Fibroblast of skin of abdomen (primary cell): ENCODE results near the gene GNAZ.
"Not testable (repeated sequence)": the region's sequence is repeated elsewhere in the genome, so short reads cannot be mapped to it uniquely, and the experiment has no call there.

Experiments used
- DNase-seq: peaks from one replicate; pipeline ENCODE4 v3.0.0-alpha.2; 2013

The GNAZ gene

DNA sequence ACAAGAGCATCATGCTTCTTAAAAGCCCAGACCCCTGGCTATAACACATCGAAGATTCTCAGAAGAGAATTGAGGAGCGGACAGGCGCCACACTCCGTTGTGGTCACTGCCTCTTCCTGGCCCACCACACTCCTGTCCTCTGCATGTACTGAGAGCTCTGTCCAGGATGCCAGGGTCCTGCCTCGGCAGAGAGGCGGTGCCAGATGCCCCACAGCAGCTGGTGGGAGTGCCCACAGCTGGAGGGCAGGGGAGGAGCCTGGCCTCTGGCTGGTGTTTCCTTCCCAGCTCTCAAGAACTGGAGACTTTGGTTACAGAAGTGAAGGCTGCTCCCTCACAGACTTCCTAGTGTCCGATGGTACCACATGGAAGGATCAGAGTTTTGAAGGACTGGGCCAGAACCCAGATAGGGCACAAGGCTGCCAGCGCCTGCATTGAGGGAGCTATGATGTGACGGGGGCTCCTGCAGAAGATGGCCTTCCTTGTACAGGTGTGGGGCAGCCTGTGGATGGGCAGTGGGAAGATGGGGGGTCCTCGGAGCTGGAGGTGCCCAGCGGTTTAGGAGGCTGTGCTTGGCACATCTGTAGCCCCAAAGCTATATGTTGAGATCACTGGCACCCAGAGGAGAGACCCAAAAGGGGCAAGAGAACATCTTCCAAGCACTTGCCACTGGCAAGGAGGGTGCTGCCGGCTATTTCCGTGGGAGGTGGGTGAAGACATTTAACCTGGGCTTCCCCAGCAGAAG lies 52.1 kb downstream of the GNAZ start:
- no peak for DNase-seq

DNA sequence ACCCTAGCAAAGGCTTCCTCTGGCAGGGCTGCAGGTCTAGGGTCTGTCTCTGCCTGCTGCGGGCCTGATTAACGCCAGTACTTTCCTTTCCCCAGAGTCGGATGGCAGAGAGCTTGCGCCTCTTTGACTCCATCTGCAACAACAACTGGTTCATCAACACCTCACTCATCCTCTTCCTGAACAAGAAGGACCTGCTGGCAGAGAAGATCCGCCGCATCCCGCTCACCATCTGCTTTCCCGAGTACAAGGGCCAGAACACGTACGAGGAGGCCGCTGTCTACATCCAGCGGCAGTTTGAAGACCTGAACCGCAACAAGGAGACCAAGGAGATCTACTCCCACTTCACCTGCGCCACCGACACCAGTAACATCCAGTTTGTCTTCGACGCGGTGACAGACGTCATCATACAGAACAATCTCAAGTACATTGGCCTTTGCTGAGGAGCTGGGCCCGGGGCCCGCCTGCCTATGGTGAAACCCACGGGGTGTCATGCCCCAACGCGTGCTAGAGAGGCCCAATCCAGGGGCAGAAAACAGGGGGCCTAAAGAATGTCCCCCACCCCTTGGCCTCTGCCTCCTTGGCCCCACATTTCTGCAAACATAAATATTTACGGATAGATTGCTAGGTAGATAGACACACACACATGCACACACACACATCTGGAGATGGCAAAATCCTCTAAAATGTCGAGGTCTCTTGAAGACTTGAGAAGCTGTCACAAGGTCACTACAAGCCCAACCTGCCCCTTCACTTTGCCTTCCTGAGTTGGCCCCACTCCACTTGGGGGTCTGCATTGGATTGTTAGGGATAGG lies 52.9 kb downstream of the GNAZ start:
- no peak for DNase-seq

DNA sequence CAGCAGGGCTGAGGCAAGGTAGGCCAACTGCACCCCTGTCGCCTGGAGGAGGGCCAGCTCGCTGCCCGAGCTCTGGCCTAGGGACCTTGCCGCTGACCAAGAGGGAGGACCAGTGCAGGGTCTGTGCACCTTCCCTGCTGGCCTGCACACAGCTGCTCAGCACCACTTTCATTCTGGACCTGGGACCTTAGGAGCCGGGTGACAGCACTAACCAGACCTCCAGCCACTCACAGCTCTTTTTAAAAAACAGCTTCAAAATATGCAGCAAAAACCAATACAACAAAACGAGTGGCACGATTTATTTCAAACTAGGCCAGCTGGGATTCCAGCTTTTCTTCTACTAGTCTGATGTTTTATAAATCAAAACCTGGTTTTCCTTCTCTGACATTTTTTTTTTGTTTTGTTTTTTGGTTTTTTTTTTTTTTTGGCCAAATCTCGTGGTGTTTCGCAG lies 53.5 kb downstream of the GNAZ start:
- DNase-seq: no peak

DNA sequence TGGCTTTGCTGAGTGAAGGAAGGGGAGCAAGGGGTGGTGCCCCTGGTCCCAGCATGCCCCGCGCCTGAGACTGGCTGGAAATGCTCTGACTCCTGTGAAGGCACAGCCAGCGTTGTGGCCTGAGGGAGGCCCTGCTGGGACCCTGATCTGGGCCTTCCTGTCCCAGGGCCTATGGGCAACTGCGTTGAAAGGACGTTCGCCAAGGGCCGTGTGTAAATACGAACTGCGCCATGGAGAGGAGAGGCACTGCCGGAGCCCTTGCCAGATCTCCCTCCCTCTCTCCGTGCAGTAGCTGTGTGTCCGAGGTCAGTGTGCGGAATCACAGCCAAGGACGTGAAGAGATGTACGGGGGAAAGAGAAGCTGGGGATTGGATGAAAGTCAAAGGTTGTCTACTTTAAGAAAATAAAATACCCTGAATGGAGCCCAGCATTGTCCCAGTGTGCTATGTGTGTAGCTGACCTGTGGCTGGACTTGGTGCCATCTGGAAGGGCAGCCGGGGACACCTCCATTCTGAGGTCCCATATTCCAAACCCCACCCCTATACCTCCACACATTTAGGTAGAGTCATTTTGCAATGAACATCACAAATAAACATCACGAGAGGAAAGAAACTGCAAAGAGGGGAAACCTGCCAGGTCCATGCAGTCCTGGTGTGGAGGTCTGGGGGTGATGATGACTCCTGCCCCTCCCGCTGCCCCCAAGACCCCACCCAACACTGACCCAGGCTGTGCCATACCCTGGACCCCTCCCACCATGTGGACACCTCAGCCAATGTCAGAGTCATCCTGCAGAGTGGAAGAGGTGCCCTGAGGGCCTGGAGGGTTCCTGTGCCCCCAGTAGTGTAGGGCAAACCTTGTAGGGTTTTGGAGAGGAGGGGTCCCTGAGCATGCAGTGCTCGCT lies 54.5 kb downstream of the GNAZ start:
- DNase-seq: no peak

DNA sequence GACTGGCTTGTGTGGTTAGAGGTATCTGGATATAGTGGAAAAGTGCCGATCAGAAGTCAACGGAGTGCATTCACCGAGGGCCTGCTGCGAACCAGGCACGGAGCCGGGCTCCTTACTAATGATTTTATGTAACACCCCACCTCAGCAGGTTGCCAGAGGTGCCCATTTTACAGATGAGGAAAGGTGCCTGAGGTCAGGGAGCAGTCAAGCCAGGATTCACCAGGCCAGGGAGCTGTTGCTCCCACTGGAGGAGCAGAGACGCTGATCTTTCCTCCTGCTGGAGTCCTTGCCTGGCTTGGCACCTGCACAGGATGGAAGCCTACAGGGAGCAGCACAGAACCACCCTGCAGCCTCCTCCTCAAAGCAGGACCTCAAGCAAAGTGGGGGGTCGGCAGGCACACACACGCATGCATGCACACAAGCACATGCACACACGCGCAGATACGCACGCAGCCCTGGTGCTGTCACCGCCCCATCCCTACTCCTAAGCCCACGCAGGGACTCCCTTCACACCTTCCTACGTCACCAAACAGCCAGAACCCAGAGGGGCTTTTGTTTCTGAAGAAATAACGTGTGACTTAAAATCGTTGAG lies 55.3 kb downstream of the GNAZ start:
- no peak for DNase-seq

DNA sequence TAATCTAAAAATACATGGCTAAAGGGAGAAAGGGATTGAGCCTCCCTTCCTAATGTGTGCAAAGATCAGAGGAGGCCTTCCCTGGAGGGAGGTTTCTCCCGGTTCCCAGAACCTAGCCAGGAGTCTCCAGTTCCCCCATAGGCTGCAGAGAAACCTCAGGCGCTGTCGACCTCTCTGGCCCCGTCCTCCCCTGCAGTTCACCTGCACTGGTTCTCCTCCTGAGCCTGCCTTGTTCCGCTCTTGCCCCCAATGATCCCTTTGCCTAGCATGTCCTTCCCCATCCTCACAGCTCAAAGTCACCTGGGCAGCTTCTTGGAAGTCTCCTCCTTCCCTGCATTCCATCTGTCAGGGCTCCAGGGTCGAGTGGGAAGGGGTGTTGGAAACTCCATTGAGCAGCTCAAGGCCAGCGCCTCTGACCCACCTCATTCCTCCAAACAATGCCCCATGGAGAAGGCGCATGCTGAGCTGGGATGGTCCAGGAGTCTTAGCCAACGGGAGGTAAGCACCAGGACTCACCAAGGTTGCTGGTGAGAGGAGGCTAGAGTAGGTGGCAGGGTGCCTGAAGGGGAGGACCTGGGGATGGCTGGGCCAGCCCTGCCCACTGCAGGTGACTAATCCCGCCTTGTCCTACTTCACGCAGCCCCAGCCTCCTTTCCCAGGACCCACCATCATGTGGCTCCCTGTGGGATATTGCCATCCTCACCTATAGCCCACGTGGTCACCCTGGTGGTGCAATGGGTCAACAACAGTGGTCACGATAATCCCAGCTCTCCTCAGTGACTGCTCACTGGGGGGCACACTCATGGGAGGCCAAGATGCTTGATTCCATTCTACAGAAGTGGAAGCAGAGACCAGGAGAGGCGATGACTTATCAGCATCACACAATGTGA lies 56.1 kb downstream of the GNAZ start:
- no peak for DNase-seq

DNA sequence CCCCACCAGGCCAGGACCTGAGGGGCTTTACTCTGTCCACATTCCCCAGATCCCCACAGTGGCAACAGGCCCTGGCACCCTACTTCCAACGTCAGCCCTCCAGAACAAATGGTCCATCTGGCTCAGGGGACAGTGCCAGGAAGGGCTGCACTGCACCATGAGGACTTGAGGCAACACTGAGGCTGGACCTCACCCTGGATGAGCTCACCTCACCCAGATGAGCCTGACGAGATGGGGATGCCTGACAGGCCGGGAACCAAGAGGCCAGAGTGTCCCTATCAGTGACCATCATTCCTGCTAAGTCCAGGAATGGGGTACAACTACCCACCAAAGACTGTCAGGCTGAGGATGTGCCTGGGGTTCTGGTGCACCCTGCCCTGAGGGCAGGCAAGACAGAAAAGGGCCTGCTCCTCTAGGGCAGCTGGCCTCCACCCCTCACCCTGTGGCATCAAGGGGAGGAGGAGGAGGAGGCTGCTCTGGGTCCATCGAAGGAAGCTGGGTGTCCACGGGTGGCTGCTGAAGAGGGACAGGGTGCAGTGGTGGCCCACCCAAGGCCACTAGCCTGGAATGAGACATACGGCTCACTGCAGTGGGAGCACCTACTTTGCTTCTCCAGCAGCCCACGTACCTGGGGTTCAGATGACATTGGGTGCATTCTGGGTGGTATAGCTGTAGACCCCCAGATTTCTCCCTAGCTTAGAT lies 56.9 kb downstream of the GNAZ start:
- DNase-seq: no peak

DNA sequence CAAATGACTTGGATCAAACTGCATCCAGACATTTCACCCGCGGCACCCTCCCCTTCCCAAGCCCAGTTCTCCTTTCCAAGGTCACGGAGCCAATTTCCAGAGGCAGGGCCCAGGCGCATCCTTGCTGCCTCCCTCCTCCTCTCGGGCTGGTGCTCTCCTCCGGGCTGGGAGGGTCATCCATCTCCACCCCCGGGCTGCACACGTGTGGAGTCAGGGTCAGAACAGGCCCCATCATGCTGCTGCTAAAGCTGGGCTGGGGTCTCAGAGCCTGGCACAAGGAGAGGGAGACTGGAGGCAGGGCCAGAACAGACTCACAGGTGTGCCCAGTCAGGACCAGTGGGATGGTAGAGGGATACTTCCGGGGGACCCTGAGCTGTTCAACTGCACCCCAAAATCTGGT lies 57.5 kb downstream of the GNAZ start:
- no peak for DNase-seq

DNA sequence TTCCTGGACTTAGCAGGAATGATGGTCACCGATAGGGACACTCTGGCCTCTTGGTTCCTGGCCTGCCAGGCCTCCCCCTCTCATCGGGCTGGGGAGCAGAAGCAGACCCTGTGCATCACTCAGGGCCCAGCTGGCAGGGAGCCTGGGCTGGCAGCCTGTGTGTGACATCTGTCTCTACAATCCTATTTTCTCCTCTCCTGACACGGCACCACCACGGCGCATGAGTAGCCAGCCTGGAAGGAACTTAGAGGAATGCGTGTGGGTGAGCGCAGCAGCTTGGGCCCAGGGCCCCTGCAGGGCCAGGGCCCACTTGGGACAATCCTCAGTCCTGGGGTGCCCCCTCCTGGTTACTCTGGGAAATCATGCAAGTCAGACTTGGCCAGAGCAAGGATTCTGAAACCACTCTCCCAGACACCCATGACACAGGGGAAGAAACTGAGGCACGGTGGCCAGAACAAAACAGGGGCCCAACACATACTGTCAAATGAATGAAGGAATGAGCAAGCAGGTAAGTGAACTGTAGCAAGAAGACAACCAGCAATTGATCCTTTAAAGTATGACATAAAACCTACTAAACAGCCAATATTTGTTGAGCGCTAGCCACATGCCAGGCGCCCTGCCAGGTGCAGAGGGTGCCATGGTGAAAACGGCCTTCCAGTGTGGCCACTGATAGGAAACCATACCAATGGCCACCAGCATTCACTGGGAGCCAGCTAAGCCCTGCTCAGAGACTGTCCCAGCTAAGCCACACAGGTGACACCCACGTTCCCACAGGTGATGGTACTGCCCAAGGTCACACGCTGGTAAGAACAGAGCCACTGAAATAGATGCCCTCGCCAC lies 58.2 kb downstream of the GNAZ start:
- peak; percentile 75 for DNase-seq

DNA sequence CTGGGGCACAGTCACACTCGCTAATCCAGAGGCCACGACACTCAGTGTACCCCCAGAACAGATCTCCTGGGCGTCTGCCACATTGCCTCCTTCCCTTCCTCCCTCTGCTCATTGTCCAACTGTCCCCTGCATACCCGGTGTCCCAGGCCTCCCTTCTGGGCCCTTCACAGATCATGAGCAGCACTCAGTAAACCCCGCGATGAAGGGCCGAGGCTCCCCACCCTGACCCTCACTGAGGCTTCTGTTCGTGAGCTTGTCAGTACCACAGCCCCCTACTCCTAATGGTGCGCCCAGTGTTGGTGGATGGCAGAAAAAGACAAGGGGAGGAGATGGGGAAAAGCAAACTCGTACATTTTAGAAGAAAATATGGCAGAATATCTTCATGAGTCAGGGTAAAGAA lies 58.8 kb downstream of the GNAZ start:
- no peak for DNase-seq

DNA sequence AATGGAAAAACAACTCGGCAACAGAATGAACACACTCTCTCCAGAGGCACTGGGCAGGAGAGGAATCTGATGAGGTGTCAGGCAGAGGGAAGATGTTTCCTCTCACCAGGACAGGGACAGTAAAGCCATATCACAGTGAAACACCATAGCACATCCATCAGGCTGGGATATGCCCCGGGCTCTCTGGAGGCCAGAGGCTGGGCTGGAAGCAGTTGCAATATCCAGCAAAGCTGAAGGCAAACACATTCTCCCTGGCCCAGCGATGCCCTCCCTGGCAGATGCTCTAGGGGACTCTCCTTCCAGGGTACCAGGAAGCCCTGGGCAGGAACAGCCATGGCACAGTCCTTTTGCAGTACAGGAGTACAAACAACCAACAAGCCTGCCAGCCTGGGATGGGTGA lies 60.4 kb downstream of the GNAZ start:
- DNase-seq: no peak

DNA sequence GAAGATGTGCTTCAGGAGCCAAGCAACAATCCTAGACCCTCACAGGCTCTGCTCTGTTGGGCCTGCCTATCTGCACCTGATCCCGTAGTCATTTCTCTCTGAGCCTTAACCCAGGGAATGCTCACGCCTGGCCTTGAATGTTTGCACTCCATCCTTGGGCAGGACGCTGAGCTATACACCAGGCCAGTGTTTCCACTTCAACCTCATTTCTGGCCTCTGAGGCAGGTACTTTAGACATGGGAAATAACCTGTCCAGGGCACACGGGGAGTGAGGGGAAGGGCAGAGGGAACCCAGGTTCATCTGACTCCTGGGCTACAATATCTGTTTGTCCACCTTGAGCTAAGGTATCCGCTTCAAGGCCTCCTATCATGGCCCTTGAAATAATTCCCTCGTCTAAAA lies 61.6 kb downstream of the GNAZ start:
- no peak for DNase-seq

DNA sequence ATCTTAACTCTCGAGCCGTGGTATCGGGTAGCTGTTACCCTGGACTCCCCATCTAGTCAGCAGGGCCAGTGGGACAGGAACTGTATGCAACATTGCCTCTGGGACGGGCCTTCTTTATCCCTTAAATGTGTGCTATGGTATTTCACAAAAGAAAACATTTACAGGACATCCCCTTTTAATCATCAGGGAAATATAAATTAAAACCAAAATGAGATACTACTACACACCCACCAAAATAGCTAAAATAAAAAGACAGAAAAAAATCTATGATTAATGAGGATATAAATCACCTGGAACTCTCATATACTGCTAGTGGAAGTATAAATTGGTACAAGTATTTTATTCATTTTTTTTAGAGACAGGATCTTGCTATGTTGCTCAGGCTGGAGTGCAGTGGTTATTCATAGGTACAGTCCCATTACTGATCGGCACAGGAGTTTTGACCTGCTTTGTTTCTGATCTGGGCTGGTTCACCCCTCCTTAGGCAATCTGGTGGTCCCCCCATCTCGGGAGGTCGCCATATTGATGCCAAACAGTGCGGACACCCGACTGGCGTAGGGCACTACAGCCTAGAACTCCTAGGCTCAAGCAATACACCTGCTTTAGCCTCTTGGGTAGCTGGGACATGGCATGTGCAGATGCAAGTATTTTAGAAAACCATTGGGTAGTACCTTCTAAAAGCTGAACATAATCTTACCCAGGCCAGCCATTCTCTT lies 62.2 kb downstream of the GNAZ start:
- DNase-seq: no peak

DNA sequence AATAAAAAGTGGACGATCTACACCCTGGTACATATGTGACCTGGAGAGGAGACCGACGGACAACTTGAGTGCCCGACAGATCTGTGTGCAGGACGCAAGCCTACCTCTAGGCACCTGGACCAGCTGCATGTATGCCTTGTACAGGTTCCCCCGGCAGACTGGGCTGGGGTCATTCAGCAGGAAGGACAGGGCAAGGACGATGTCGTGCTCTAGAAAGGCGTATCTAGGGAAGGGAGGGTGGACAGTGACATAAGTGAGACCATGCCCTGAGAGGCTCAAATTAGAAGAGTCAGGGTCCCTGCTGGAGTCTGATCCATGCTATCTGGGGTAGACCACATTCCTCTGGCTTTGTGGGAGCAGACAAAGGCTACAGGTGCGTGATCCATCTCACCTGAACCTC lies 63.6 kb downstream of the GNAZ start:
- no peak for DNase-seq

DNA sequence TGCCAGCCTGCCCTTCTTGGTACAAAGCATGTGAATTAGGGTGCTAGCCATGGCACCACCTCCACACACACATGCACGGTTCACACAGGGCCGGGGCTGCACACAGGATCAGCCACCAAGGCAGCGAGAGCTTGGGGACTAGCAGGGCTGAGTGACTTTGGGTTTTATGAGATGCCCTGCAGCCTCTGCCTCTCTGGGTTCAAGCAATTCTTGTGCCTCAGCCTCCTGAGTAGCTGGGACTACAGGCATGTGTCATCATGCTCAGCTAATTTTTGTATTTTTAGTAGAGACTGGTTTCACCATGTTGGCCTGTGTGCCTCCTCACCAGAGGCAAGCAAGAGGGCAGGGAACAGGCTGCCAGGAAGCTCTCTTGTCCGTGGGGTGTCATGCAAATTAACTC lies 66.7 kb downstream of the GNAZ start:
- not testable (repeated sequence) for DNase-seq

DNA sequence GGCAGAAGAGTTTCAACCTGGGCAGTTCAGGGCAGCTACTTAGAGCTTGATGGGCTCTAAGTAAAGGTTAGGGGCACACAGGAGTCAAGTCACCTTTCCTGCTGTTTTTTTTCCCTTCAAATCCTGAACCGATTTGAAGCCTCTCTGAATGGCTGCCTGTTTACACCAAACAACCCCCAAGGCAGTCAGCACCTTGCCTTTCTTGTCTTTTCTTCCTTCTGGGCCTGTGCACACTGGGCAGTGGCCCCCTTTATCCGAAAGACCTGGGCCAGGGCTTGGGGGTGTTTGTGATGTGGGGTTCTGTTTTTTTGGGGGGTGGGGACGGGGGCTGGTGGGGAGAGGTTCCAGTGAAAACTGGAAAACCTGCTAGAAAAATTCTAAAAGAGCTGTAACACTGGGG lies 67.1 kb downstream of the GNAZ start:
- no peak for DNase-seq

DNA sequence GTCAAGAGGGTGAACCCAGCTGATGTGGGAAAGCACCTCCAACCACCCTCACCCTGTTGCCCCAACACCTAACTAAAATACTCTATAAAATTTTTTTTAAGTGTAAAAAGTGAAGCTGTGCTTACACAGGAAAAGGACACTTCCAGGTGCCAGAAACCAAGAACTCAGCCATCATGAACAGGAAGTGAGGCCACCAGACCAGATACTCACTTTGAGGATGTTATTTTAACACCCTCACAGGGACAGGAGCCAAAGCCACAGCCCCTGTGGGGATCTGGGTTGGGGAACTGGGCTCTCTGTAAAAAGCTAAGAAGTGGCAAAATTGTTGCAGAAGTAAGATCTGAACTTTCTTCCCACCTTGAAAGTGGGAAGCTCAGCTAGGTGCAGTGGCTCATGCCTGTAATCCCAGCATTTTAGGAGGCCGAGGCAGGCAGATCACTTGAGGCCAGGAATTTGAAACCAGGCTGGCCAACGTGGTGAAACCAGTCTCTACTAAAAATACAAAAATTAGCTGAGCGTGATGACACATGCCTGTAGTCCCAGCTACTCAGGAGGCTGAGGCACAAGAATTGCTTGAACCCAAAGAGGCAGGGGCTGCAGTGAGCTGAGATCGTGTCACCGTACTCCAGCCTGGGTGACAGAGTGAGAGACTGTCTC lies 67.7 kb downstream of the GNAZ start:
- no peak for DNase-seq

DNA sequence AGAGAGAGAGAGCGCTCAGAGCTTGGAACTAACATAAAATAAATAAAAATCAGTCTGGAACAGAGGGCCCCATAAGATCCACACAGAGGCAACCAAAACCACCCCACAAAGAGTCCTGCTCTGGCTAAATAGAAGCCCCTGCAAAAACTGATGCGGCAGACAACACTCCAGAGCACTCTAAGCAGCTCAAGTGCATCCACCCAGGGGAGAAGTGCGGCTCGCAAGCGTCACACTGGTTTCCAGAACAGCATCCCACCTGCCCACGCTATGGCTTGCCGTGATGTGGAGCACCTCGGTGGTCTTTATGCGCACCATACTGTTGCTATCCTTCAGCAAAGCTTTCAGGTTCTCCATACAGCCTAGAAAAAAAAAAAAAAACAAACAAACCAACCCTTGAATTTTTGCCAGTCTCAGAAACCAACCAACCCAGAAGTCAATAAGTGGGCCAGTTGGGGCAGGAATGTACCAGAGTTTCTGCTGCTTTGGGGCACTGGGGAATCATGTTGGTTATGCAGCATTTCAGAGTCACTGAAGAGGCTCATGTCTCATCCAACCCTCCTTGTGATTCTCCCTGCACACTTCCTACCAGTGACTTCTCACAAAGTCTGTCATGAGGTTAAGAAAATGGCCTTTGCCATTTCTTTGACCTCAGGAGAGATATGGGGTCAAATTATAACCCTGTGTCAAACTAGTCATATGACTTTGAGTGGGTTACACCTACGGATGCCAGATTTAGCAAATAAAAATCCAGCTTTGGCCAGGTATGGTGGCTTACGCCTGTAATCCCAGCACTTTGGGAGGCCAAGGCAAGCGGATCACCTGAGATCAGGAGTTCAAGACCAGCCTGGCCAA lies 68.5 kb downstream of the GNAZ start:
- no peak for DNase-seq
